NCI-H526 (cell line): Measurements from ENCODE around the gene WDR20.

Experiments
- DNase-seq, 2 experiments: peaks; one replicate each; lab custom pipeline; 2025; lab: John Stamatoyannopoulos, UW

WDR20 gene

GRCh38 chr14:102197317-102197853 is 57.7 kb downstream of the WDR20 start:
- no peak for DNase-seq

GRCh38 chr14:102200690-102201352 is 61.1 kb downstream of the WDR20 start:
- no peak for DNase-seq

GRCh38 chr14:102201353-102201738 is 61.6 kb downstream of the WDR20 start:
- DNase-seq: no peak

- no peak for DNase-seq
These were observed 62.1 kb downstream of the WDR20 start for GRCh38 chr14:102201776-102202175.

- DNase-seq: no peak
These were observed 63.2 kb downstream of the WDR20 start for GRCh38 chr14:102202944-102203343.

GRCh38 chr14:102203382-102203781 is 63.7 kb downstream of the WDR20 start:
- no peak for DNase-seq

- DNase-seq: no peak
These were observed 65.9 kb downstream of the WDR20 start for GRCh38 chr14:102205560-102205959.

GRCh38 chr14:102206918-102207317 is 67.2 kb downstream of the WDR20 start:
- peak; percentile 11 to 69 for DNase-seq

GRCh38 chr14:102207831-102208365 is 68.2 kb downstream of the WDR20 start:
- no peak for DNase-seq

GRCh38 chr14:102208741-102209140 is 69.0 kb downstream of the WDR20 start:
- DNase-seq: no peak

- peak in 1 of 2 experiments; percentile 75 for DNase-seq
These were observed 69.7 kb downstream of the WDR20 start for GRCh38 chr14:102209224-102209966.

GRCh38 chr14:102210421-102211042 is 70.8 kb downstream of the WDR20 start:
- no peak for DNase-seq

- no peak for DNase-seq
These were observed 71.5 kb downstream of the WDR20 start for GRCh38 chr14:102211240-102211639.

- DNase-seq: no peak
These were observed 72.7 kb downstream of the WDR20 start for GRCh38 chr14:102212356-102212755.

- DNase-seq: no peak
These were observed 73.1 kb downstream of the WDR20 start for GRCh38 chr14:102212845-102213244.

- no peak for DNase-seq
These were observed 73.8 kb downstream of the WDR20 start for GRCh38 chr14:102213470-102213869.

- DNase-seq: no peak
These were observed 74.4 kb downstream of the WDR20 start for GRCh38 chr14:102213984-102214658.

GRCh38 chr14:102215071-102215470 is 75.4 kb downstream of the WDR20 start:
- no peak for DNase-seq

- DNase-seq: no peak
These were observed 76.0 kb downstream of the WDR20 start for GRCh38 chr14:102215576-102216250.

GRCh38 chr14:102217399-102217798 is 77.7 kb downstream of the WDR20 start:
- DNase-seq: no peak

GRCh38 chr14:102217987-102218421 is 78.3 kb downstream of the WDR20 start:
- no peak for DNase-seq
